ENCODE data around the gene C1orf122. TPM values are rescaled to one million over a fixed set of nuclear protein-coding genes. Genes with fewer than 3 reads are reported as not detected.

C1orf122 gene
- polyA plus RNA-seq, 1 of the 3 experiments (the other 2 are of a cell fraction), result 75.3 TPM

GRCh38 chr1:37792943-37793686 lies 14.5 kb upstream of the C1orf122 start:
- Histone ChIP-seq H3F3A (replicated peaks; ENCODE audit: insufficient read depth) (no peaks in the 10 kb centered on the region), H3K79me2 (ENCODE audit: insufficient read depth) (no peaks in the 10 kb centered on the region), H3K9ac (no peak overlapping the region), H3K4me3 (ENCODE audit: low read depth in 2 of 2, low read length in 1 of 2) (peak overlapping the region in 1 of 2 experiments; percentile 53; a peak in 1 of 4 replicates), H3K36me3 (replicated peaks in 1 of 2; ENCODE audit: control insufficient read depth in 1 of 2, insufficient read depth in 2 of 2, low read length in 1 of 2) (no peaks in the 10 kb centered on the region), H4K20me1 (ENCODE audit: insufficient read depth) (no peaks in the 10 kb centered on the region), H3K27ac (ENCODE audit: low read depth in 2 of 2, low read length in 1 of 2) (peak overlapping the region in 1 of 2 experiments; percentile 54; a peak in 1 of 4 replicates), H2AFZ (ENCODE audit: low read depth) (no peak overlapping the region), H3K27me3 (ENCODE audit: insufficient read depth) (peaks cover 21% of the 10 kb centered on the region; the same call in 1 of the 2 replicates), H3K9me3 (no peaks in the 10 kb centered on the region), H3K4me2 (no peak overlapping the region), H3K9me2 (no peaks in the 10 kb centered on the region), H3K4me1 (ENCODE audit: control insufficient read depth in 1 of 2, insufficient read depth in 2 of 2, low read depth in 1 of 2, low read length in 1 of 2) (peaks cover 0 to 14% of the 10 kb centered on the region in 2 experiments; a peak in 1 of 4 replicates)
- no peak for DNase-seq
- ChIA-PET POLR2A (no interaction called here), CTCF (interaction anchor here (1.6 to 1.8 kb wide), 2 partner anchors 19 to 27 kb away, joined by 5 to 6 read pairs; partner anchors contain the start of gene EPHA10)
- 47% methylated on average over 11 of the region's 36 CpGs for WGBS (ENCODE audit: low lambda C conversion rate)
- TF ChIP-seq ZBTB33 (IDR thresholded peaks at IDR 0.05; ENCODE audit: borderline replicate concordance, low read depth), result no peak
- no peak for TF ChIP-seq MEF2A (IDR thresholded peaks at IDR 0.05; ENCODE audit: borderline replicate concordance, low read depth)
- TF ChIP-seq RFX5 (IDR thresholded peaks at IDR 0.05; ENCODE audit: low read length), result no peak
- no peak for TF ChIP-seq NFIC (IDR thresholded peaks at IDR 0.05; ENCODE audit: borderline replicate concordance)
- TF ChIP-seq TEAD4 (IDR thresholded peaks at IDR 0.05; ENCODE audit: borderline replicate concordance, insufficient read depth), result no peak
- no peak for TF ChIP-seq NRF1 (IDR thresholded peaks at IDR 0.05; ENCODE audit: low read depth, low read length)
- no peak for TF ChIP-seq RAD21 (IDR thresholded peaks at IDR 0.05; ENCODE audit: low read length)
- no peak for TF ChIP-seq USF1 (IDR thresholded peaks at IDR 0.05; ENCODE audit: borderline replicate concordance, low read depth)
- TF ChIP-seq TCF12 (IDR thresholded peaks at IDR 0.05), result no peak
- no peak for TF ChIP-seq FOXM1 (IDR thresholded peaks at IDR 0.05; ENCODE audit: low read depth)
- TF ChIP-seq FOXJ3 (CRISPR knock-in tag; IDR thresholded peaks at IDR 0.05), result no peak
- no peak for TF ChIP-seq ELF1 (IDR thresholded peaks at IDR 0.05)
- no peak for TF ChIP-seq SMC3 (IDR thresholded peaks at IDR 0.05; ENCODE audit: low read depth, low read length)

- peak within 1 kb of the TSS; percentile 63 for H3K4me2 ChIP-seq
- peak within 1 kb of the TSS in 1 of 2 experiments; percentile 74; a peak in 2 of 4 replicates for H3K27ac ChIP-seq (ENCODE audit: low read depth in 2 of 2, low read length in 1 of 2)
- H3K79me2 ChIP-seq (ENCODE audit: insufficient read depth), result no peaks in the 10 kb centered on the region
- no peaks in the 10 kb centered on the region for H3K9me3 ChIP-seq
- peaks cover 0 to 14% of the 10 kb centered on the region in 2 experiments; a peak in 1 of 4 replicates for H3K4me1 ChIP-seq (ENCODE audit: control insufficient read depth in 1 of 2, insufficient read depth in 2 of 2, low read depth in 1 of 2, low read length in 1 of 2)
- ChIA-PET CTCF (interaction anchor here (1.6 to 2.0 kb wide), 4 partner anchors 13 to 29 kb away, joined by 5 to 9 read pairs (median 6); partner anchors contain the start of genes C1orf122, EPHA10 and YRDC), POLR2A (interaction anchor here (1.0 to 2.3 kb wide), 5 partner anchors 10 to 65 kb away, joined by 3 to 27 read pairs (median 5); partner anchors contain the start of genes C1orf122, MTF1 and YRDC)
- H3F3A ChIP-seq (replicated peaks; ENCODE audit: insufficient read depth), result no peaks in the 10 kb centered on the region
- WGBS (ENCODE audit: low lambda C conversion rate), result 0% methylated on average over 5 of the region's 82 CpGs
- H3K4me3 ChIP-seq (ENCODE audit: low read depth in 2 of 2, low read length in 1 of 2), result peak within 1 kb of the TSS; percentile 53 to 63; a peak in 3 of 4 replicates
- no peaks in the 10 kb centered on the region for H4K20me1 ChIP-seq (ENCODE audit: insufficient read depth)
- H3K9ac ChIP-seq, result no peak within 1 kb of the TSS
- TF ChIP-seq TCF12 (IDR thresholded peaks at IDR 0.05) (no peak), PBX3 (IDR thresholded peaks at IDR 0.05) (no peak), NFIC (IDR thresholded peaks at IDR 0.05; ENCODE audit: borderline replicate concordance) (no peak), FOXM1 (IDR thresholded peaks at IDR 0.05; ENCODE audit: low read depth) (no peak), RAD21 (IDR thresholded peaks at IDR 0.05; ENCODE audit: low read length) (no peak), MXI1 (IDR thresholded peaks at IDR 0.05; ENCODE audit: low read depth, low read length) (peak; percentile 29; the same call in 1 of the 2 replicates), TEAD4 (IDR thresholded peaks at IDR 0.05; ENCODE audit: borderline replicate concordance, insufficient read depth) (no peak), NRF1 (IDR thresholded peaks at IDR 0.05; ENCODE audit: low read depth, low read length) (0 out of 2 replicates have a peak, but pooled peaks have one; percentile 35), REST (IDR thresholded peaks at IDR 0.05; ENCODE audit: low read depth, low read length) (peak; percentile 66; the same call in 1 of the 2 replicates)
- H2AFZ ChIP-seq (ENCODE audit: low read depth), result no peak within 1 kb of the TSS
- peak; percentile 91 for DNase-seq
- no peaks in the 10 kb centered on the region for H3K9me2 ChIP-seq
- H3K27me3 ChIP-seq (ENCODE audit: insufficient read depth), result peaks cover 18% of the 10 kb centered on the region; the same call in 1 of the 2 replicates
- H3K36me3 ChIP-seq (replicated peaks in 1 of 2; ENCODE audit: control insufficient read depth in 1 of 2, insufficient read depth in 2 of 2, low read length in 1 of 2), result no peaks in the 10 kb centered on the region
Measured at GRCh38 chr1:37793773-37794371, 13.7 kb upstream of the C1orf122 start, which contains the start of gene MANEAL. Gene MANEAL (plus strand): TSS chr1:37793847. CDS start chr1:37794183, 336 bp downstream.
